SU-DHL-6 (cell line): ENCODE measurements around the gene MYOM3.

Source experiments
- CTCF ChIP-seq: fragments of 200-600 bp; sonication (generic); IDR thresholded peaks from one replicate; pipeline ENCODE4 v1.5.1; 2017; ENCODE audit warnings: antibody characterized with exemption, mild to moderate bottlenecking, low read length, moderate library complexity; ENCODE audit not compliant: insufficient read depth, poor library complexity, severe bottlenecking
- EZH2phosphoT487 ChIP-seq: fragments of 200-600 bp; sonication (generic), shearing (Covaris generic); conservative IDR thresholded peaks from 2 replicates; pipeline ENCODE4 v1.6.1; 2018; ENCODE audit warnings: mild to moderate bottlenecking, antibody characterized with exemption, low read length, moderate library complexity, mixed read lengths

GRCh38 chr1:24159366-24159765, 47.4 kb upstream of the MYOM3 start:
- TF ChIP-seq CTCF = no peak
- TF ChIP-seq EZH2phosphoT487 = no peak
